ENCODE data around the gene NTM. TPM values are rescaled to one million over a fixed set of nuclear protein-coding genes. Genes with fewer than 3 reads are reported as not detected.
A peak's percentile ranks its signal among the peaks of the same experiment; 100 is the strongest.

Gene NTM
- total RNA-seq, 1 donor from 2014 or later = 4.3 TPM

DNA sequence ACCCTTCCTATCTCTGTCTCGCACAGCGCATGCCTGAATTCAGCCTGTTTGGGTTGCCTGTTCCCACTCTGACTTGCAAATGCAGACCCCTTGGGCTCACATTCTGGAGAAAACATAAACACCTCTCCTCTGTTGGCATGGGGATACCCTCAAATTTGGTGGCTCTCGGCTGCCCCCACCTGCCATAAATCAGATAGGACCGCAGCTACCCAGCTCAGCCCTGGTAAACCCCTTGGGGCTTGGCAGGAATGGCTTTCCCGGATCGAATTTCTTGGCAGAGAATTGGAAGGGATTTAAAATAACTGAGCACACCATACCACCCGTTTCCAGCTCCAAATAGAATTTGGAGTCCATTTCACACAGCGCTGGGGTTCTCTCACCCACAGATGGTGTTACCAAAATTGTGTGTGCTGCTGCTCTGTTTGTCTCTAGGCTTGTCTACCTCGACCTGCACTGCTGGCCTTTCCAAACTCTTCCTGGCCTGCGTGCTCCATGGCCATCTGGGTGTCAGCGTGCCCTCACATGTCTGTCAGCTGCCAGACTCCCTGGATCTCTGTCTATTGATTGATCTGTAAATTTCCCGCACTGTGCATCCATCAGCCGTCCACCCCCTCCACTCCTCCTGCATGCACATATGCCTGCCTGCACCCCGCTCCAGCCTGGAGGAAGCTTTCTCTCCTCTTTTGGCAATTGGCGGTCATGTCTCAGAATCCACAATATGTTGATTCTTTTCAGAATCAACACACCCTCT, 134.0 kb downstream of the NTM start:
- H3K36me3 Mint-ChIP-seq (ENCODE audit: insufficient read depth) = no peaks in the 10 kb centered on the region
- no peak for DNase-seq (ENCODE audit: low spot score, unreplicated experiment)
- H3K4me3 Mint-ChIP-seq (ENCODE audit: low read depth) = no peak overlapping the region
- H3K9me3 Mint-ChIP-seq (ENCODE audit: low read depth) = no peaks in the 10 kb centered on the region
- H3K27me3 Mint-ChIP-seq = peaks cover 20% of the 10 kb centered on the region
- no peaks in the 10 kb centered on the region for H3K4me1 Mint-ChIP-seq (ENCODE audit: low read depth)
- TF ChIP-seq, protein P1, sequence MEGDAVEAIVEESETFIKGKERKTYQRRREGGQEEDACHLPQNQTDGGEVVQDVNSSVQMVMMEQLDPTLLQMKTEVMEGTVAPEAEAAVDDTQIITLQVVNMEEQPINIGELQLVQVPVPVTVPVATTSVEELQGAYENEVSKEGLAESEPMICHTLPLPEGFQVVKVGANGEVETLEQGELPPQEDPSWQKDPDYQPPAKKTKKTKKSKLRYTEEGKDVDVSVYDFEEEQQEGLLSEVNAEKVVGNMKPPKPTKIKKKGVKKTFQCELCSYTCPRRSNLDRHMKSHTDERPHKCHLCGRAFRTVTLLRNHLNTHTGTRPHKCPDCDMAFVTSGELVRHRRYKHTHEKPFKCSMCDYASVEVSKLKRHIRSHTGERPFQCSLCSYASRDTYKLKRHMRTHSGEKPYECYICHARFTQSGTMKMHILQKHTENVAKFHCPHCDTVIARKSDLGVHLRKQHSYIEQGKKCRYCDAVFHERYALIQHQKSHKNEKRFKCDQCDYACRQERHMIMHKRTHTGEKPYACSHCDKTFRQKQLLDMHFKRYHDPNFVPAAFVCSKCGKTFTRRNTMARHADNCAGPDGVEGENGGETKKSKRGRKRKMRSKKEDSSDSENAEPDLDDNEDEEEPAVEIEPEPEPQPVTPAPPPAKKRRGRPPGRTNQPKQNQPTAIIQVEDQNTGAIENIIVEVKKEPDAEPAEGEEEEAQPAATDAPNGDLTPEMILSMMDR (IDR thresholded peaks at IDR 0.05; ENCODE audit: unreplicated experiment) = peak; percentile 29
- no peak overlapping the region for H3K27ac Mint-ChIP-seq

DNA sequence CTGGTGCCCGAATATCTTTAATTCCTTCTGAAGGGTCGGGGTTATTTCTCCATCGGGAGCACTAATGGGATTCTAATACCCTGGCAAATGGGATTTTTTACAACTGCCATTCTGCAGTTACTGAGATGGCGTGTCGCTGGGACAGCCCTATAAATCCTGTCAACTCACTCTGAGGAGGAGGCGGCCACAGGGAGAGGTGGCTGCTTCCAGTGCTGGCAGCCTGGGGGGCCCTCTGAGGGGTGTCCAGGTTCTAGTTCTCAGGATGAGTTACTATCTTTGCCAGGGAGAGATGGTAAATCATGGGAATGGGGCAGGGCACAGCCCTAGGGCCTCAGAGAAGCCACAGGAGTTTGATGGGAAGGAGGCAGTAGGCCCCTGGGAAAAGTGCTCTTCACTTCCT, 135.9 kb downstream of the NTM start:
- DNase-seq (ENCODE audit: low spot score, unreplicated experiment) = no peak
- Mint-ChIP-seq H3K27ac (no peak overlapping the region), H3K27me3 (peaks cover 15% of the 10 kb centered on the region), H3K36me3 (ENCODE audit: insufficient read depth) (no peaks in the 10 kb centered on the region), H3K9me3 (ENCODE audit: low read depth) (no peaks in the 10 kb centered on the region), H3K4me1 (ENCODE audit: low read depth) (no peaks in the 10 kb centered on the region), H3K4me3 (ENCODE audit: low read depth) (no peak overlapping the region)
- TF ChIP-seq, protein P1 (IDR thresholded peaks at IDR 0.05; ENCODE audit: unreplicated experiment) = no peak

DNA sequence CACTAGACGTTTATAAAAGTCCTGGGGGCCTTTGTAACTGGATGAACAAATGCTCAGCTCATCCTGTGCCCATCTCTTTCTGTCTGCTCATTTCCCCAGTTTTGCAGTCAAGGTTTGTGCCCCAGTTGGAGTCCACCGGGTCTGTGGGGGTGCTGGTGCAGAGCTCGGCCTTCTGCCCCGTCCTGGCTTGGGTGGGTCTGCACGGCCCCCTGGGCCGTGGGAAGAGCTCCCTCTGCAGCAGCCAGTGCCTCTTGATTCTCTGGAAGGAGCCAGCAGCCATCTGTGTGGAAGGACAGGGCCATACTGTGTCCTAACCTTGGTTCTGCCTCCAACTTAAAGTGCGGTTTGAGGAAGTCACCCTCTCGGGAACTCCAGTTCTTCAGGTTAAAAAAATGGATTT, 140.2 kb downstream of the NTM start:
- Mint-ChIP-seq H3K27ac (no peak overlapping the region), H3K9me3 (ENCODE audit: low read depth) (no peaks in the 10 kb centered on the region), H3K27me3 (peaks cover 8% of the 10 kb centered on the region), H3K36me3 (ENCODE audit: insufficient read depth) (no peaks in the 10 kb centered on the region), H3K4me1 (ENCODE audit: low read depth) (no peaks in the 10 kb centered on the region), H3K4me3 (ENCODE audit: low read depth) (no peak overlapping the region)
- DNase-seq (ENCODE audit: low spot score, unreplicated experiment) = no peak
- TF ChIP-seq, protein P1 (IDR thresholded peaks at IDR 0.05; ENCODE audit: unreplicated experiment) = no peak

DNA sequence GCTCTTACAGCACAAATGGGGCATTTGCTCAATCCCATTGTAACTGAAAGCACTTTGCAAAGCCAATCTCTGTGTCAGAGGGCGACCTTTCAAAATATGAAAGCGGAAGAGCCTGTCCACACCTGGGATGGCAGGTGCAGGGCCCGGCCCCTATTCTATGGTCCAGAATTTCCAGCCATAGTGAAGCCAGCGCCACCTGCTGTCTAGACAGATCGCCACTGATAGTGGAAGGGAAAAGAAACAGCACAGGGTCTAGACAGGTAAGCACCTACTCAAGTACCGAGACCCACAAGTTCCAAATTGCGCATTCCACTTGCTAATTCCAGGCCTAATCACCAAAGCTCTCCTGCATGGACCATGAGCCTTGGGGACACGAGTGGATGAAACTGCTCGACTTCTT, 141.4 kb downstream of the NTM start:
- no peak overlapping the region for H3K27ac Mint-ChIP-seq

DNA sequence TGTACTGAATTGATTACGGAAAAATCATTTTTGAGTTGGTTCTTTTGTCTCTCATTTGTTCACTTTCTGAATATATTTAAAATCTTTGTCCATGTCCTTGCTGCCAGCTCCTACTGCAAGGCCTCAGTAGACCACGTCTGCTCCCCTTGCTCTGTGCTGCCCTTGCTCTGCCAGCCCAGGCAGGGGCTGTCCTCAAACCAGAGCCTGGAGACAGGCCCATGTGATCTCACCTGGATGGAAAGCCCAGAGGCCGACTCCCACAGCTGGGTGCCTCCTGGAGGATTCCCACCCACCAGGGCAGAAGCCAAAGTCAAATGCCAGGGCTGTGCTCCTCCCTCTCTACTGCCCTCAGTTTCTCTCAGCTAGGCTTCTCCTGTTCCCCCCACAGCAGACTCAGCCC, 141.8 kb downstream of the NTM start:
- no peaks in the 10 kb centered on the region for H3K36me3 Mint-ChIP-seq (ENCODE audit: insufficient read depth)
- H3K4me3 Mint-ChIP-seq (ENCODE audit: low read depth) = no peak overlapping the region
- DNase-seq (ENCODE audit: low spot score, unreplicated experiment) = no peak
- H3K4me1 Mint-ChIP-seq (ENCODE audit: low read depth) = no peaks in the 10 kb centered on the region
- peaks cover 8% of the 10 kb centered on the region for H3K27me3 Mint-ChIP-seq
- H3K27ac Mint-ChIP-seq = no peak overlapping the region
- no peaks in the 10 kb centered on the region for H3K9me3 Mint-ChIP-seq (ENCODE audit: low read depth)
- TF ChIP-seq, protein P1 (IDR thresholded peaks at IDR 0.05; ENCODE audit: unreplicated experiment) = no peak

More for the DNA sequence above, 141.4 kb downstream of the NTM start:
- peak; percentile 34 for DNase-seq (ENCODE audit: low spot score, unreplicated experiment)
- Mint-ChIP-seq H3K27me3 (peaks cover 8% of the 10 kb centered on the region), H3K4me1 (ENCODE audit: low read depth) (no peaks in the 10 kb centered on the region), H3K9me3 (ENCODE audit: low read depth) (no peaks in the 10 kb centered on the region), H3K36me3 (ENCODE audit: insufficient read depth) (no peaks in the 10 kb centered on the region), H3K4me3 (ENCODE audit: low read depth) (no peak overlapping the region)
- TF ChIP-seq, protein P1 (IDR thresholded peaks at IDR 0.05; ENCODE audit: unreplicated experiment) = peak; percentile 76
